ENCODE results near the gene CLIC4. TPM values are rescaled to one million over a fixed set of nuclear protein-coding genes. Genes with fewer than 3 reads are reported as not detected.
"Not testable (repeated sequence)": the region's sequence is repeated elsewhere in the genome, so short reads cannot be mapped to it uniquely, and the experiment has no call there.

CLIC4 gene
- total RNA-seq, 2 donors from 2014 or later: 77.2 to 124 TPM

- no peak for DNase-seq (ENCODE audit: low spot score)
- TF ChIP-seq POLR2A (IDR thresholded peaks at IDR 0.05) (no peak), CTCF (IDR thresholded peaks at IDR 0.05) (no peak), POLR2AphosphoS5 (IDR thresholded peaks at IDR 0.05) (no peak)
- H3K4me3 ChIP-seq: no peak overlapping the region
- H3K4me1 ChIP-seq (replicated peaks): no peaks in the 10 kb centered on the region
- no peaks in the 10 kb centered on the region for H3K9me3 ChIP-seq
- no peaks in the 10 kb centered on the region for H3K36me3 ChIP-seq
- intact Hi-C loops (cut with DNase I): no loop called here
- H3K27ac ChIP-seq: no peak overlapping the region
- no peaks in the 10 kb centered on the region for H3K27me3 ChIP-seq (replicated peaks; ENCODE audit: insufficient read depth)
Measured at GRCh38 chr1:24790490-24790889, 45.2 kb downstream of the CLIC4 start.

GRCh38 chr1:24793447-24794129 is 48.3 kb downstream of the CLIC4 start:
- 49% methylated on average over 4 of the region's 4 CpGs for WGBS
- TF ChIP-seq POLR2A (IDR thresholded peaks at IDR 0.05) (no peak), POLR2AphosphoS5 (IDR thresholded peaks at IDR 0.05) (peak; percentile 77)
- no peak for DNase-seq (ENCODE audit: low spot score)
- no peaks in the 10 kb centered on the region for H3K9me3 ChIP-seq
- peak overlapping the region; percentile 22 to 61 for H3K27ac ChIP-seq
- H3K4me1 ChIP-seq (replicated peaks): no peaks in the 10 kb centered on the region
- H3K27me3 ChIP-seq (replicated peaks; ENCODE audit: insufficient read depth): no peaks in the 10 kb centered on the region
- intact Hi-C loops (cut with DNase I): no loop called here
- H3K36me3 ChIP-seq: no peaks in the 10 kb centered on the region
- H3K4me3 ChIP-seq: no peak overlapping the region

GRCh38 chr1:24794130-24794502 is 48.9 kb downstream of the CLIC4 start:
- DNase-seq (ENCODE audit: low spot score); intact Hi-C loops (cut with DNase I); H3K4me3 ChIP-seq; H3K9me3 ChIP-seq; H3K36me3 ChIP-seq; H3K4me1 ChIP-seq (replicated peaks); H3K27me3 ChIP-seq (replicated peaks; ENCODE audit: insufficient read depth): not testable (repeated sequence)
- H3K27ac ChIP-seq: peak overlapping the region in 1 of 2 donors; percentile 61
- WGBS: 60% methylated on average over 2 of the region's 2 CpGs

GRCh38 chr1:24795236-24795635 is 50.0 kb downstream of the CLIC4 start:
- TF ChIP-seq CTCF (IDR thresholded peaks at IDR 0.05) (no peak), POLR2A (IDR thresholded peaks at IDR 0.05) (no peak)
- Histone ChIP-seq H3K9me3 (no peaks in the 10 kb centered on the region), H3K4me3 (no peak overlapping the region), H3K27ac (peak overlapping the region in 1 of 2 donors; percentile 61), H3K36me3 (no peaks in the 10 kb centered on the region), H3K4me1 (replicated peaks) (no peaks in the 10 kb centered on the region), H3K27me3 (replicated peaks; ENCODE audit: insufficient read depth) (no peaks in the 10 kb centered on the region)
- no peak for DNase-seq (ENCODE audit: low spot score)
- intact Hi-C loops (cut with DNase I): no loop called here
- 94% methylated on average over 5 of the region's 5 CpGs for WGBS

- 73% methylated on average over 2 of the region's 2 CpGs for WGBS
- Histone ChIP-seq H3K36me3 (no peaks in the 10 kb centered on the region), H3K27me3 (replicated peaks; ENCODE audit: insufficient read depth) (no peaks in the 10 kb centered on the region), H3K4me3 (no peak overlapping the region), H3K9me3 (no peaks in the 10 kb centered on the region), H3K4me1 (replicated peaks) (no peaks in the 10 kb centered on the region), H3K27ac (no peak overlapping the region)
- no peak for TF ChIP-seq CTCF (IDR thresholded peaks at IDR 0.05)
- no peak for TF ChIP-seq POLR2AphosphoS5 (IDR thresholded peaks at IDR 0.05)
- TF ChIP-seq POLR2A (IDR thresholded peaks at IDR 0.05): no peak
- DNase-seq (ENCODE audit: low spot score): no peak
- intact Hi-C loops (cut with DNase I): no loop called here
Measured at GRCh38 chr1:24796524-24796923, 51.3 kb downstream of the CLIC4 start.

- 97% methylated on average over 22 of the region's 33 CpGs for WGBS
- H3K27me3 ChIP-seq (replicated peaks; ENCODE audit: insufficient read depth); H3K9me3 ChIP-seq; H3K27ac ChIP-seq; H3K4me3 ChIP-seq; H3K36me3 ChIP-seq; DNase-seq (ENCODE audit: low spot score); intact Hi-C loops (cut with DNase I); H3K4me1 ChIP-seq (replicated peaks): not testable (repeated sequence)
Measured at GRCh38 chr1:24799242-24799641, 54.0 kb downstream of the CLIC4 start.
